GM04503 (cell line): Measurements from ENCODE around the gene CREB3L4.
"Not testable (repeated sequence)": the region's sequence is repeated elsewhere in the genome, so short reads cannot be mapped to it uniquely, and the experiment has no call there.

Experiments
- DNase-seq: peaks from one replicate; pipeline ENCODE4 v3.0.0-alpha.2; 2012; ENCODE audit warnings: low read depth

CREB3L4 gene

GRCh38 chr1:153959454-153959853 lies 8.2 kb upstream of the CREB3L4 start:
- no peak for DNase-seq

- DNase-seq: no peak
Measured at GRCh38 chr1:153960206-153960605, 7.5 kb upstream of the CREB3L4 start.

- DNase-seq: no peak
Measured at GRCh38 chr1:153961421-153961820, 6.3 kb upstream of the CREB3L4 start.

- no peak for DNase-seq
Measured at GRCh38 chr1:153962088-153963029, 5.3 kb upstream of the CREB3L4 start.

- DNase-seq: peak; percentile 68
Measured at GRCh38 chr1:153963030-153963849, 4.5 kb upstream of the CREB3L4 start, which contains the start of gene SLC39A1. TSS of gene SLC39A1 (minus strand) at chr1:153963537. CDS start at chr1:153962715, 822 bp downstream.

GRCh38 chr1:153963850-153964331 lies 3.8 kb upstream of the CREB3L4 start:
- DNase-seq: no peak

GRCh38 chr1:153968000-153968363 lies 280 bp downstream of the CREB3L4 start:
- no peak for DNase-seq

- DNase-seq: no peak
Measured at GRCh38 chr1:153968408-153968807, 706 bp downstream of the CREB3L4 start.

- no peak for DNase-seq
Measured at GRCh38 chr1:153968972-153969371, 1.3 kb downstream of the CREB3L4 start.

- DNase-seq: no peak
Measured at GRCh38 chr1:153970346-153970745, 2.6 kb downstream of the CREB3L4 start.

GRCh38 chr1:153973071-153973470 lies 5.4 kb downstream of the CREB3L4 start:
- no peak for DNase-seq

GRCh38 chr1:153973525-153973924 lies 5.8 kb downstream of the CREB3L4 start:
- DNase-seq: no peak

- no peak for DNase-seq
Measured at GRCh38 chr1:153976819-153977249, 9.1 kb downstream of the CREB3L4 start.

GRCh38 chr1:153977250-153978240 lies 9.8 kb downstream of the CREB3L4 start, which contains the start of gene JTB:
TSS of gene JTB (minus strand) at chr1:153977674. CDS start at chr1:153977252, 422 bp downstream.
- DNase-seq: no peak

- no peak for DNase-seq
Measured at GRCh38 chr1:153978274-153978909, 10.7 kb downstream of the CREB3L4 start.

GRCh38 chr1:153979091-153979490 lies 11.4 kb downstream of the CREB3L4 start:
- DNase-seq: not testable (repeated sequence)

GRCh38 chr1:153981735-153982134 lies 14.0 kb downstream of the CREB3L4 start:
- DNase-seq: not testable (repeated sequence)

GRCh38 chr1:153984123-153984894 lies 16.6 kb downstream of the CREB3L4 start:
- no peak for DNase-seq

GRCh38 chr1:153985341-153985912 lies 17.7 kb downstream of the CREB3L4 start:
- no peak for DNase-seq
